Subcutaneous abdominal adipose tissue (tissue), 5 donors: ENCODE data around the gene ANKDD1B.
"Not testable (repeated sequence)": the region's sequence is repeated elsewhere in the genome, so short reads cannot be mapped to it uniquely, and the experiment has no call there.

ENCODE experiments used
- H3K27ac ChIP-seq: one replicate; pipeline ENCODE4 v1.7.0; 2013; ENCODE audit warnings: low read depth, mild to moderate bottlenecking, inconsistent platforms, low read length, moderate library complexity
- H3K27me3 ChIP-seq, 5 donors: one replicate each; pipeline ENCODE4 v1.7.0; 2013; ENCODE audit warnings: low read length in 5 of 5, inconsistent platforms in 1 of 5; ENCODE audit not compliant: control insufficient read depth in 5 of 5, insufficient read depth in 4 of 5
- H3K36me3 ChIP-seq, 5 donors: one replicate each; pipeline ENCODE4 v1.7.0; 2013; ENCODE audit warnings: low read length in 5 of 5; ENCODE audit not compliant: control insufficient read depth in 5 of 5, insufficient read depth in 5 of 5
- H3K4me1 ChIP-seq, 5 donors: one replicate each; pipeline ENCODE4 v1.7.0; 2013; ENCODE audit warnings: low read length in 5 of 5, mild to moderate bottlenecking in 3 of 5, moderate library complexity in 1 of 5; ENCODE audit not compliant: control insufficient read depth in 5 of 5, insufficient read depth in 5 of 5
- H3K4me3 ChIP-seq, 5 donors: one replicate each; pipeline ENCODE4 v1.7.0; 2013; ENCODE audit warnings: low read length in 5 of 5, low read depth in 1 of 5
- H3K9ac ChIP-seq, 5 donors: one replicate each; pipeline ENCODE4 v1.7.0; 2013; ENCODE audit warnings: low read length in 5 of 5, mild to moderate bottlenecking in 4 of 5, moderate library complexity in 3 of 5
- H3K9me3 ChIP-seq, 5 donors: one replicate each; pipeline ENCODE4 v1.7.0; 2013; ENCODE audit warnings: low read length in 5 of 5; ENCODE audit not compliant: control insufficient read depth in 5 of 5
- donor health status: healthy.
- donor health status: healthy.
- donor health status: healthy.
- donor health status: healthy.
- donor health status: healthy.

The ANKDD1B gene

DNA sequence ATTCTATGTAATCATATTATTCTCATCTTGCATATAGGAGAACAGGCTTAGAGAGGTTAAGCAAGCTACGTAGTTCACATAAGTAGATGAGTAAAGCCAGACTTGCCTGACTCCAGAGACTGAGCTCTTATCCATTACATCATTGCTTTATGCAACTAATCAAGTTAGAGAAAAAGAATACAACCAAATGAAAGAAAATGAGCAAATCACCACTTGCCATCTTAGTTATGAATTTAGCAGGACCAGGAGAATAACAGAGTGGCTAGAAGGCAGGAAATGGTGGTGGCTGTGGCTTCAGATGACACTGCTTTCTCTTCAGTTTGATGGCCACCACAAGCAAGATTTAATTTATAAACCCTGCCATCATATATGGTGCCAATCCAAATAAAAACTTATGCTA lies 79.4 kb downstream of the ANKDD1B start:
- H3K9ac ChIP-seq, result no peak overlapping the region
- H3K36me3 ChIP-seq, result peaks cover 12 to 40% (median 31%) of the 10 kb centered on the region in 5 donors
- H3K4me1 ChIP-seq, result no peaks in the 10 kb centered on the region
- H3K27me3 ChIP-seq, result no peaks in the 10 kb centered on the region
- H3K9me3 ChIP-seq, result no peaks in the 10 kb centered on the region
- no peak overlapping the region for H3K27ac ChIP-seq
- no peak overlapping the region for H3K4me3 ChIP-seq

GRCh38 chr5:75694781-75695180 lies 83.5 kb downstream of the ANKDD1B start:
- no peak overlapping the region for H3K9ac ChIP-seq
- no peak overlapping the region for H3K4me3 ChIP-seq
- H3K27me3 ChIP-seq, result no peaks in the 10 kb centered on the region
- no peak overlapping the region for H3K27ac ChIP-seq
- H3K4me1 ChIP-seq, result no peaks in the 10 kb centered on the region
- peaks cover 8 to 22% (median 12%) of the 10 kb centered on the region in 5 donors for H3K36me3 ChIP-seq
- no peaks in the 10 kb centered on the region for H3K9me3 ChIP-seq

DNA sequence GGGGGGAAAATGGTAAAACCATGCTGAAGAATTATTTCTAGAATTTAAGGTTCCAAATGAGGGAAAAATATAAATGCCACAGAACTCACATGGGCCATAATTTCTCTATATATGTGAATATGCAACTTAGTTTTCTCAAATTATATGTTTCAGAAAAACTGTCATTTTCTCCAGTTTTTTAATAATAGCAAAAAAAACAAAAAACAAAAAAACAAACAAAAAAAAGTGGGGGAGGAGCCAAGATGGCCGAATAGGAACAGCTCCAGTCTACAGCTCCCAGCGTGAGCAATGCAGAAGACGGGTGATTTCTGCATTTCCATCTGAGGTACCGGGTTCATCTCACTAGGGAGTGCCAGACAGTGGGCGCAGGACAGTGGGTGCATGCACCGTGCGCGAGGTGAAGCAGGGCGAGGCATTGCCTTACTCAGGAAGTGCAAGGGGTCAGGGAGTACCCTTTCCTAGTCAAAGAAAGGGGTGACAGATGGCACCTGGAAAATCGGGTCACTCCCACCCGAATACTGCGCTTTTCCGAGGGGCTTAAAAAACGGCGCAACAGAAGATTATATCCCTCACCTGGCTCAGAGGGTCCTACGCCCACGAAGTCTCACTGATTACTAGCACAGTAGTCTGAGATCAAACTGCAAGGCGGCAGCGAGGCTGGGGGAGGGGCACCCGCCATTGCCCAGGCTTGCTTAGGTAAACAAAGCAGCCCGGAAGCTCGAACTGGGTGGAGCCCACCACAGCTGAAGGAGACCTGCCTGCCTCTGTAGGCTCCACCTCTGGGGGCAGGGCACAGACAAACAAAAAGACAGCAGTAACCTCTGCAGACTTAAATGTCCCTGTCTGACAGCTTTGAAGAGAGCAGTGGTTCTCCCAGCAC lies 84.5 kb downstream of the ANKDD1B start:
- not testable (repeated sequence) for H3K9me3 ChIP-seq, H3K27me3 ChIP-seq, H3K4me3 ChIP-seq, H3K27ac ChIP-seq, H3K4me1 ChIP-seq, H3K9ac ChIP-seq
- H3K36me3 ChIP-seq, result peaks cover 6 to 13% (median 12%) of the 10 kb centered on the region in 5 donors

GRCh38 chr5:75701856-75702255 lies 90.6 kb downstream of the ANKDD1B start:
- Histone ChIP-seq H3K36me3 (peaks cover 9 to 22% (median 14%) of the 10 kb centered on the region in 5 donors), H3K4me3 (no peak overlapping the region), H3K4me1 (no peaks in the 10 kb centered on the region), H3K9me3 (no peaks in the 10 kb centered on the region), H3K27me3 (no peaks in the 10 kb centered on the region), H3K9ac (no peak overlapping the region), H3K27ac (no peak overlapping the region)

GRCh38 chr5:75706016-75706415 lies 94.8 kb downstream of the ANKDD1B start:
- H3K4me1 ChIP-seq, result peaks cover 0 to 3% (median 0%) of the 10 kb centered on the region in 5 donors
- no peaks in the 10 kb centered on the region for H3K27me3 ChIP-seq
- H3K9ac ChIP-seq, result no peak overlapping the region
- no peaks in the 10 kb centered on the region for H3K9me3 ChIP-seq
- H3K27ac ChIP-seq, result no peak overlapping the region
- peaks cover 13 to 28% (median 16%) of the 10 kb centered on the region in 5 donors for H3K36me3 ChIP-seq
- no peak overlapping the region for H3K4me3 ChIP-seq

DNA sequence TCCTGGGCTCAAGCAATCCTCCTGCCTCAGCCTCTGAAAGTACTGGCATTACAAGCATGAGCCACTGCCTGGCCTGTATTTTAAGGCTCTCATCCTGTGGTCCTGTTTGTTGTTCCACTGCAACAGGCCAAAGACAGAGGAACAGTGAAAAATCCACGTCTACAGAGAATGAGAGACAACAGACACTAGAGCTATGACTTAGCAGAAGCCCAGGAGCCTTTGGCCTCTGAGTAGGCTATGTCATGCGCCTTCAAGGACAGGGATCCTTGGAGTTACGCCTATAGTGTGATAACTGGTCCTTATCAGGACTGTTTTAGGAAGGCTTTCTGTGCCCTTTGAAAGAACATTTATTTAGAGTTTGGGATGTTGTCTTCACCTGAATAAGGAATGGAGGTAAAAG lies 95.5 kb downstream of the ANKDD1B start:
- Histone ChIP-seq H3K4me1 (peaks cover 0 to 3% (median 0%) of the 10 kb centered on the region in 5 donors), H3K9me3 (no peaks in the 10 kb centered on the region), H3K9ac (no peak overlapping the region), H3K27me3 (no peaks in the 10 kb centered on the region), H3K4me3 (no peak overlapping the region), H3K36me3 (peaks cover 12 to 28% (median 15%) of the 10 kb centered on the region in 5 donors), H3K27ac (no peak overlapping the region)

DNA sequence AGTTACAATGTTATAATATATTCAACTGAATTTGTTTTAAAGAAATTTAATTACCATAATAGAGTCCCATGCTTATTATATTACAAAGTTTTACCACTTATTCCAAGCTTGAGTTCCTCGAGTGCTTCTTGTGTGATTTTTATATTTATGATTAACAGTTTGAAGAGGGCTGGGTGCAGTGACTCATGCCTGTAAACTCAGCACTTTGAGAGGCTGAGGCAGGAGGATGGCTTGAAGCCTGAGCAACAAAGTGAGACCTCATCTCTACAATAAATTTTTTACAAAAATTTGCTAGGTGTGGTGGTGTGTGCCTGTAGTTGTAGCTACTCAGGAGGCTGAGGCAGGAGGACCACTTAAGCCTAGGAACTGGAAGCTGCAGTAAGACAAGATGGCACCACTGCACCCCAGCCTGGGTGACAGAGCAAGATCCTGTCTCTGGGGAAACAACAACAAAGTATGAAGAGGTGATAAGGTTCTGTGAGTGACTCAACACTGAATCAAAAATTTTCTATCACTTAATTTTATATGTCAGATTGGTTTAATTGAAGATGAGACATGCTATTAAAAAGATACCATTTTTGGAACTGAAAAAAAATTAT lies 96.8 kb downstream of the ANKDD1B start:
- H3K27me3 ChIP-seq, result no peaks in the 10 kb centered on the region
- H3K9ac ChIP-seq, result no peak overlapping the region
- H3K4me1 ChIP-seq, result peaks cover 0 to 3% (median 0%) of the 10 kb centered on the region in 5 donors
- no peak overlapping the region for H3K27ac ChIP-seq
- H3K36me3 ChIP-seq, result peaks cover 3 to 17% (median 10%) of the 10 kb centered on the region in 5 donors
- no peak overlapping the region for H3K4me3 ChIP-seq
- no peaks in the 10 kb centered on the region for H3K9me3 ChIP-seq

DNA sequence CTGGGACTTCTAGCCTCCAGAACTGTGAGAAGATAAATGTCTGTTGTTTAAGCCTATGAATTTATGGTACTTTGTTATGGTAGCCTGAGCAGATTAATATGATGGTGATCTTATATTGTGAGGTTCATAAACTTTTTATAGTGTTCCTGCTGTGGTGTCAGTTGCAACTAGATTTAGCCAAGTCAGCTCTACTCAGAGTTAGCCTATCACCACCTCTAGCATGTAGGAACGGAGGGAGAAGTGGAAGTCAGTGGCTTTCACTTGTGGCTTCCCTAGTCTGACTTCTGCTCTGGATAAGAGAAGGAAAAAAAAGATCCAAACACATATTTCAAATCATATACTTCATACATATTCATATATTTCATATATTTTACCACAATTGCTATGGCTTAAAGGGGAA lies 99.4 kb downstream of the ANKDD1B start:
- Histone ChIP-seq H3K36me3 (peaks cover 3 to 16% (median 4%) of the 10 kb centered on the region in 5 donors), H3K4me1 (peaks cover 0 to 3% (median 0%) of the 10 kb centered on the region in 5 donors), H3K4me3 (no peak overlapping the region), H3K27ac (no peak overlapping the region), H3K27me3 (no peaks in the 10 kb centered on the region), H3K9me3 (no peaks in the 10 kb centered on the region), H3K9ac (no peak overlapping the region)

DNA sequence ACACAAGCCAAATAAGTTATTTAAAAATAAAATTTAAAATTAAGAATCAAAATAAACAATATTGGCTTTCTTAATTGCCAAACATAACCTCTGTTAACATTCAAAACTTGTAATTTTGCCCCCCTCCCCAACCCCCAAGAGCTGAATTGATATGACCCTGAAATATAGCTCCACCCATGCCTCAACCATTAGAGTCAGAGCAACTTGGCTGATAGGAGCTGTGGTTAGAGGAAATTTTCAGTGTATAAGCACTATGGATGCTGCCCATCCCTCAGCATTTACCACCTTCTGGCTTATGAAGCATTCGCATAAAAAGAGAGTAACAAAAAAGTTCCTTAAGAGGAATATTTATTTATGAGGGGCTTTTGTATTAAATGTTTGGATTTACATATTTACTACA lies 99.9 kb downstream of the ANKDD1B start:
- H3K4me1 ChIP-seq, result peaks cover 0 to 3% (median under 1%) of the 10 kb centered on the region in 5 donors
- H3K27me3 ChIP-seq, result no peaks in the 10 kb centered on the region
- H3K9ac ChIP-seq, result no peak overlapping the region
- H3K27ac ChIP-seq, result no peak overlapping the region
- peaks cover 3 to 16% (median 4%) of the 10 kb centered on the region in 5 donors for H3K36me3 ChIP-seq
- H3K9me3 ChIP-seq, result no peaks in the 10 kb centered on the region
- no peak overlapping the region for H3K4me3 ChIP-seq

DNA sequence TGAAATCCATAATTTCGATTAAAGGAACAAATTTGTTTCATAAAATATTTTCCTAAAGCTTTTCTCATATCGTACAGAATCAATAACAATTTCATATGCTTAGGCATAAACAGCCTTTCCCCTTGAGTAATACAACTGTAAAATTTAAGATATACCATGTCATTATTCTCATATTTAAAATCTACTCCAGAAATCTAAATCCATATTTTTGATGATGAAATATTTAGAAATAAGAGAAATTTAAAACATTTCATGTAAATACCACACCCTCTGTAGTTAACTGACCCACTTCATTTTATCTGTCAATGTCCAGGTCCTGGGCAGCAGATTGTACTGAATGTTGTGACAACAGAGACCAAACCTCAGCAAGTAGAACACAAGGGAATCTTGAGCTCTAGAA lies 100.8 kb downstream of the ANKDD1B start:
- Histone ChIP-seq H3K4me1 (peaks cover 1 to 11% (median 8%) of the 10 kb centered on the region in 5 donors), H3K9ac (no peak overlapping the region), H3K36me3 (peaks cover 3 to 16% (median 4%) of the 10 kb centered on the region in 5 donors), H3K4me3 (no peak overlapping the region), H3K27ac (no peak overlapping the region), H3K27me3 (no peaks in the 10 kb centered on the region), H3K9me3 (no peaks in the 10 kb centered on the region)
